ENCODE results near the gene DFFA. TPM values are rescaled to one million over a fixed set of nuclear protein-coding genes. Genes with fewer than 3 reads are reported as not detected.
"Not testable (repeated sequence)": the region's sequence is repeated elsewhere in the genome, so short reads cannot be mapped to it uniquely, and the experiment has no call there.

Gene DFFA
- total RNA-seq, 1 donor = 52.2 TPM

GRCh38 chr1:10424034-10424433 is 48.3 kb downstream of the DFFA start:
- TF ChIP-seq, protein P1, sequence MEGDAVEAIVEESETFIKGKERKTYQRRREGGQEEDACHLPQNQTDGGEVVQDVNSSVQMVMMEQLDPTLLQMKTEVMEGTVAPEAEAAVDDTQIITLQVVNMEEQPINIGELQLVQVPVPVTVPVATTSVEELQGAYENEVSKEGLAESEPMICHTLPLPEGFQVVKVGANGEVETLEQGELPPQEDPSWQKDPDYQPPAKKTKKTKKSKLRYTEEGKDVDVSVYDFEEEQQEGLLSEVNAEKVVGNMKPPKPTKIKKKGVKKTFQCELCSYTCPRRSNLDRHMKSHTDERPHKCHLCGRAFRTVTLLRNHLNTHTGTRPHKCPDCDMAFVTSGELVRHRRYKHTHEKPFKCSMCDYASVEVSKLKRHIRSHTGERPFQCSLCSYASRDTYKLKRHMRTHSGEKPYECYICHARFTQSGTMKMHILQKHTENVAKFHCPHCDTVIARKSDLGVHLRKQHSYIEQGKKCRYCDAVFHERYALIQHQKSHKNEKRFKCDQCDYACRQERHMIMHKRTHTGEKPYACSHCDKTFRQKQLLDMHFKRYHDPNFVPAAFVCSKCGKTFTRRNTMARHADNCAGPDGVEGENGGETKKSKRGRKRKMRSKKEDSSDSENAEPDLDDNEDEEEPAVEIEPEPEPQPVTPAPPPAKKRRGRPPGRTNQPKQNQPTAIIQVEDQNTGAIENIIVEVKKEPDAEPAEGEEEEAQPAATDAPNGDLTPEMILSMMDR (IDR thresholded peaks at IDR 0.05; ENCODE audit: insufficient read depth, low read depth, low read length) = peak; percentile 3

DNA sequence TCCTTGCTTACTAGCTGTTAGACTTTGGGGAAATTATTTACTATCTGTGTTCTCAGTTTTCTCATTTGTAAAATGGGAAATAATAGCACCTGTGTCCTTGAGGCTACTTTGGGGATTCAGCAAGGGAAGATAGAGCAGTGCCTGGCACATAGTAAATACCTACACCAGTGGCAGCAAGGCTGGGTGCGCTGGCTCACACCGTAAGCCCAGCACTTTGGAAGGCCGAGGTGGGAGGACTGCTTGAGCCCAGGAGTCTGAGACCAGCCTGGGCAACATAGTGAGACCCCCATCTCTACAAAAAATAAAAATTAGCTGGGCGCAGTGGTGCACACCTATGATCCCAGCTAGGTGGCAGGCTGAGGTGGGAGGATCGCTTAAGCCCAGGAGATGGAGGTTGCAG is 50.7 kb downstream of the DFFA start:
- TF ChIP-seq, protein P1 (IDR thresholded peaks at IDR 0.05; ENCODE audit: insufficient read depth, low read depth, low read length) = no peak
- H3K4me3 ChIP-seq (ENCODE audit: low read depth, low read length) = no peak overlapping the region
- no peak for DNase-seq (ENCODE audit: low read depth)

More at GRCh38 chr1:10424034-10424433, 48.3 kb downstream of the DFFA start:
- H3K4me3 ChIP-seq (ENCODE audit: low read depth, low read length) = no peak overlapping the region
- peak; percentile 52 for DNase-seq (ENCODE audit: low read depth)

- H3K4me3 ChIP-seq (ENCODE audit: low read depth, low read length) = no peak overlapping the region
- TF ChIP-seq, protein P1 (IDR thresholded peaks at IDR 0.05; ENCODE audit: insufficient read depth, low read depth, low read length) = no peak
- DNase-seq (ENCODE audit: low read depth) = no peak
Observed at GRCh38 chr1:10419351-10419750, 53.0 kb downstream of the DFFA start.

GRCh38 chr1:10418741-10419140 is 53.6 kb downstream of the DFFA start:
- not testable (repeated sequence) for H3K4me3 ChIP-seq (ENCODE audit: low read depth, low read length); DNase-seq (ENCODE audit: low read depth)

- H3K4me3 ChIP-seq (ENCODE audit: low read depth, low read length); DNase-seq (ENCODE audit: low read depth): not testable (repeated sequence)
Observed at GRCh38 chr1:10415967-10416366, 56.4 kb downstream of the DFFA start.

DNA sequence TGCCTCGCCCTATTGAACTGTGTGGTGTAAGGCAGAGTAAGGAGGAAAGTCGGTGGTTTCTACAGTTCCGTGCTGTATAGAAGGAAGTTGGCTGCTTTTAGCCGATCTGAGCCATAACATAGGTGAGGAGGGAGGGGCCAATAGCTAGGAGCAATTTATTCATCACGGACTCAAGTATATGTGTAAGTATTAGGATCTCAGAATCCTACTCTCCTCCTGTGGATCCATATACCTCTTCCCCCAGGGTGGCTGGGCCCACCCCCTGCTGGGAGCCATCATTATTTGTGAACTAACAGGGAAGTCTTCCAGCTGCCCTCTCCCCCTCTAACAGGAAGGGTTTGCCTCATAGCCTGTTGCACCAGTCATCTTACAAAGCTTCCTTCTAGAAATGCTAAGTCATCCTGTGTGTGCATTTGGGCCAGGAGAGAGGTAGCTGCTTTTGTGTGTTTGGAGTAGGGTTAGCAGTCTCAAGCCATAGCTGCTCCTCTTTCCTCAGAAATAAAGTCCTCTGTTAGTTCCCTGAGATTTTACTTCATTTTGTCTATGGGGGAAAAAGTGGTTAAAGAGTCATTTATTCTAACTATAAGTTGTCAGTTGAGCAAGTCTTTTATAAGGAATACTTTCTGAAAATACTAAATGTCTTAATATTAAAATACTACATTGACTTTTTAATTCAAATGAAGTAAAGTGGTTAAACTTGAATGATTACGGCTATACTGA is 57.0 kb downstream of the DFFA start:
- no peak overlapping the region for H3K4me3 ChIP-seq (ENCODE audit: low read depth, low read length)
- DNase-seq (ENCODE audit: low read depth) = peak; percentile 81
- TF ChIP-seq, protein P1 (IDR thresholded peaks at IDR 0.05; ENCODE audit: insufficient read depth, low read depth, low read length) = no peak

GRCh38 chr1:10407201-10407600 is 65.1 kb downstream of the DFFA start:
- TF ChIP-seq, protein P1 (IDR thresholded peaks at IDR 0.05; ENCODE audit: insufficient read depth, low read depth, low read length) = no peak
- no peak for DNase-seq (ENCODE audit: low read depth)
- no peak overlapping the region for H3K4me3 ChIP-seq (ENCODE audit: low read depth, low read length)

Other genes with a start within 250 kb of the DFFA start
- gene PGD, start 73.5 kb downstream of the DFFA start, total RNA-seq = 74.1 and 88.1 TPM in 2 replicates
- gene CENPS, start 42.1 kb downstream of the DFFA start, total RNA-seq = 14.2 and 14.7 TPM in 2 replicates
- 0.32 TPM in 1 of 2 replicates, not detected in the other for gene CORT, start 22.5 kb downstream of the DFFA start, total RNA-seq
- gene PEX14, start 2.4 kb upstream of the DFFA start, total RNA-seq = 17.3 and 18.7 TPM in 2 replicates